HG03457 (cell line): ENCODE results near the gene ZNF775.
A peak's percentile ranks its signal among the peaks of the same experiment; 100 is the strongest.

Source experiments
- ATAC-seq: cut with Tn5 transposase; IDR thresholded peaks from one replicate; pipeline ENCODE4 v1.9.1; 2021; ENCODE audit warnings: moderate number of reproducible peaks; ENCODE audit not compliant: unreplicated experiment

ZNF775 gene

GRCh38 chr7:150410131-150410530 lies 31.0 kb downstream of the ZNF775 start:
- ATAC-seq, result no peak

- no peak for ATAC-seq
Observed at GRCh38 chr7:150410680-150411346, 31.7 kb downstream of the ZNF775 start.

GRCh38 chr7:150411606-150412005 lies 32.5 kb downstream of the ZNF775 start:
- ATAC-seq, result no peak

- ATAC-seq, result no peak
Observed at GRCh38 chr7:150412016-150412415, 32.9 kb downstream of the ZNF775 start.

- ATAC-seq, result no peak
Observed at GRCh38 chr7:150412518-150413488, 33.7 kb downstream of the ZNF775 start.

GRCh38 chr7:150413640-150414081 lies 34.5 kb downstream of the ZNF775 start:
- ATAC-seq, result no peak

GRCh38 chr7:150415161-150416153 lies 36.3 kb downstream of the ZNF775 start:
- no peak for ATAC-seq

- ATAC-seq, result no peak
Observed at GRCh38 chr7:150417239-150417638, 38.1 kb downstream of the ZNF775 start.

GRCh38 chr7:150417863-150418262 lies 38.7 kb downstream of the ZNF775 start:
- ATAC-seq, result no peak

- no peak for ATAC-seq
Observed at GRCh38 chr7:150420242-150420641, 41.1 kb downstream of the ZNF775 start.

- ATAC-seq, result peak; percentile 83
Observed at GRCh38 chr7:150420987-150421674, 42.0 kb downstream of the ZNF775 start.

GRCh38 chr7:150421831-150422230 lies 42.7 kb downstream of the ZNF775 start:
- no peak for ATAC-seq

GRCh38 chr7:150425670-150426069 lies 46.5 kb downstream of the ZNF775 start:
- no peak for ATAC-seq

GRCh38 chr7:150428671-150429451 lies 49.7 kb downstream of the ZNF775 start:
- ATAC-seq, result no peak

GRCh38 chr7:150429699-150430098 lies 50.6 kb downstream of the ZNF775 start:
- ATAC-seq, result no peak

GRCh38 chr7:150430465-150431085 lies 51.4 kb downstream of the ZNF775 start:
- ATAC-seq, result no peak

- no peak for ATAC-seq
Observed at GRCh38 chr7:150431839-150432658, 52.9 kb downstream of the ZNF775 start.
